ENCODE results near the gene MRPL58.
A peak's percentile ranks its signal among the peaks of the same experiment; 100 is the strongest.
"Not testable (repeated sequence)": the region's sequence is repeated elsewhere in the genome, so short reads cannot be mapped to it uniquely, and the experiment has no call there.

The MRPL58 gene

DNA sequence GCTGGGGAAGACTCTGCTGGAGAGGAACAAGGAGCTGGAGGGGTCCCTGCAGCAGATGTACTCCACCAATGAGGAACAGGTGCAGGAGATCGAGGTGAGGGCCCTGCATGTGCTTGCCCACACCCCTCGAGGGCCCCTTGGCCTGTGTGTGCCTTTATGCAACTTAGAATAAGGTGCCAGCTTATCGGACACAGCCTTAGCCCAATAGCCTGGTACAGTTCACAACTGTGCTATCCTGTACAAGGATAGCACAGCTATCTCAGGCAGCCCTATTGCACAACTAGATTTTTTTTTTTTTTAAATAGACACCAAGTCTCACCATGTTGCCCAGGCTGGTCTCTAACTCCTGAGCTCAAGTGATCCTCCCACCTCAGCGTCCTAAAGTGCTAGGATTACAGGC lies 12.9 kb upstream of the MRPL58 start:
- TF ChIP-seq POLR2A (IDR thresholded peaks at IDR 0.05; ENCODE audit: low read length): no peak
- TF ChIP-seq GATA1 (IDR thresholded peaks at IDR 0.05; ENCODE audit: low read depth, low read length): no peak
- DNase-seq: no peak

DNA sequence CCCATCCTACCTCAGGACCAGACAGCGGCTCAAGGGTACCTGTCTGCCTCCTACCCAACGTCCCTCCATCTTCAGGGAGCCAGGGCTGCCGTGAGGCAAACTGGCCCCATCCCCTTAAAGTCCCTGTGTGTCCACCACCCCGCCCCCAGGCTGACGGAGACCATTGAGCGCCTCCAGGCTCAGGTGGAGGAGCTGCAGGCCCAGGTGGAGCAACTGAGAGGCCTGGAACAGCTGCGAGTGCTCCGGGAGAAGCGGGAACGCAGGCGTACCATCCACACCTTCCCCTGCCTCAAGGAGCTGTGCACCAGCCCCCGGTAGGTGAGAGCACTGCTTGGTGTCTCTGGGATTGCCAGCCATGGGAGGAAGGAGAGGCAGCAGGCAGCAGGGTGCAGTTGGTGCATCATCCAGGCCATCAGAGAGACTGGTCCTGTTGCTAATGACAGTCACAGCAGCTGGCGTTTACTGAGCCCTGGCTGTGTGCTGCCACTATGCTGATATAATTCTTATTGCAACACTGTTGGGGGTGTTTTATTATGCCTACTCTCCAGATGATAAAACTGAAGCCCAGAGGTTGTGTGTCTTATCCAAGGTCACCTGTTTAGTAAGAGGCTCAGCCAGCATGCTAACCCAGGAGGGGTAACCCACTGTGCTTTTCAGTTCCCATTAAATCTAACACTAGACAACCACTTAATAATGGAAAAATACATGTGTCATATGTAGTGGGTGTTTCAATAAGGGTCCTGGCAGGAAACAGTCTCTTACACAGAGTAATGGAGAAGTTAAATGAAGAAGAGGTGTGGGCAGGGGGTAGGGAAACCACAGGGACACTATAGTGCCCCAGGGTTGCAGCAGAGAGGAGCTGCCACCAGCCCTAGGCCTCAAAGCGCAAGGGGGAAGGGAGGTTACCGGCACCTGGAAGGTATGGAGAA lies 10.3 kb upstream of the MRPL58 start:
- TF ChIP-seq POLR2A (IDR thresholded peaks at IDR 0.05; ENCODE audit: low read length): no peak
- no peak for TF ChIP-seq GATA1 (IDR thresholded peaks at IDR 0.05; ENCODE audit: low read depth, low read length)
- DNase-seq: no peak

DNA sequence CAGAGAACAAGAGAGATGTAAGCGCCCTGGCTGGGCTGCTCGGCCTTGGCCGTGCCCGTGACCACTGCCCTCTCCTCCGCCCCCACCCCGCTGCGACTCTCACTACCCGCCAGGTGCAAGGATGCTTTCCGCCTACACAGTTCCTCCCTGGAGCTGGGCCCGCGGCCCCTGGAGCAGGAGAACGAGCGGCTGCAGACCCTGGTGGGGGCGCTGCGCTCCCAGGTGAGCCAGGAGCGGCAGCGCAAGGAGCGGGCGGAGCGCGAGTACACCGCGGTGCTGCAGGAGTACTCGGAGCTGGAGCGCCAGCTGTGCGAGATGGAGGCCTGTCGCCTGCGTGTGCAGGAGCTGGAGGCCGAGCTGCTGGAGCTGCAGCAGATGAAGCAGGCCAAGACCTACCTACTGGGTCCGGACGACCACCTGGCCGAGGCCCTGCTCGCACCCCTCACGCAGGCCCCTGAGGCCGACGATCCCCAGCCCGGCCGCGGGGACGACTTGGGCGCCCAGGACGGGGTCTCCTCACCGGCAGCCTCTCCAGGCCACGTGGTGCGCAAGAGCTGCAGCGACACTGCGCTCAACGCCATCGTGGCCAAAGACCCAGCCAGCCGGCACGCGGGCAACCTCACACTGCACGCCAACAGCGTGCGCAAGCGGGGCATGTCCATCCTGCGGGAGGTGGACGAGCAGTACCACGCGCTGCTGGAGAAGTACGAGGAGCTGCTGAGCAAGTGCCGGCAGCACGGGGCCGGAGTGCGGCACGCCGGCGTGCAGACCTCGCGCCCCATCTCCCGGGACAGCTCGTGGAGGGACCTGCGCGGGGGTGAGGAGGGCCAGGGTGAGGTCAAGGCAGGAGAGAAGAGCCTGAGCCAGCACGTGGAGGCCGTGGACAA lies 9.2 kb upstream of the MRPL58 start:
- TF ChIP-seq GATA1 (IDR thresholded peaks at IDR 0.05; ENCODE audit: low read depth, low read length) (no peak), POLR2A (IDR thresholded peaks at IDR 0.05; ENCODE audit: low read length) (no peak)
- no peak for DNase-seq

DNA sequence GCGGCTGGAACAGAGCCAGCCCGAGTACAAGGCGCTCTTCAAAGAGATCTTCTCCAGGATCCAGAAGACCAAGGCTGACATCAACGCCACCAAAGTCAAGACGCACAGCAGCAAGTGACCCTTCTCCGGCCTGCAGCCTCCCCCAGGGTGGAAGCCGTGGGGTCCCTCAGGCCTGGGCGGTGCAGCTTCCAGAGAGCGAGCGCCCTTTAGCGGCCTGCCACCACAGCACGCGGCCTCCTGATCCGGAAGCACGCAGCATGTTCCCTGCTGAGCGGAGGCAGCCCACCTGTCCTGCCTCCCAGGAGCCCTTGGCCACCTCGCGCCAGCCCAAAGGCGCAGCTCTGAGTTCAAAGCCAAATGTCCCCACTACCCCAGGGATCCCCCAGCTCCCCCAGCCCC lies 8.5 kb upstream of the MRPL58 start:
- no peak for DNase-seq
- TF ChIP-seq POLR2A (IDR thresholded peaks at IDR 0.05; ENCODE audit: low read length): no peak
- no peak for TF ChIP-seq GATA1 (IDR thresholded peaks at IDR 0.05; ENCODE audit: low read depth, low read length)

DNA sequence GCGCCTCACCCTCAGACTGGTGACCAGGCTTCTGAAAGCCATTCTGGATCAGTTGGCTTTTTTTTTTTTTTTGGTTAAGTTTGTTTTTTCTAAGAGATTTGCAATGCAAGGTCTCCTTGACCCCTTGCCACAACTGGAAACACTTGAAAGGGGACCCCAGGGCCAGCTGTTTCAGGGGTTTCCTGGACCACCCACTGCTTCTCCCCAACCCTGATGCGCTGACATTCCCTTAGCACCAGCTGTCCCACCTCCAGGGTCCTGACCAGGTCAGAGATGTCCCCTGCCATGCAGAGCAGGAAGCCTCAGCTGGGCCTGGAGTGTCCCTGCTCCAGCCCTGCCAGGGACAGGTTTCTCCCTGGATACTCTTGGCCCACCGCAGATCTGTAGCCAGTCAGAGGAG lies 8.1 kb upstream of the MRPL58 start:
- TF ChIP-seq POLR2A (IDR thresholded peaks at IDR 0.05; ENCODE audit: low read length) (no peak), GATA1 (IDR thresholded peaks at IDR 0.05; ENCODE audit: low read depth, low read length) (no peak)
- DNase-seq: no peak

DNA sequence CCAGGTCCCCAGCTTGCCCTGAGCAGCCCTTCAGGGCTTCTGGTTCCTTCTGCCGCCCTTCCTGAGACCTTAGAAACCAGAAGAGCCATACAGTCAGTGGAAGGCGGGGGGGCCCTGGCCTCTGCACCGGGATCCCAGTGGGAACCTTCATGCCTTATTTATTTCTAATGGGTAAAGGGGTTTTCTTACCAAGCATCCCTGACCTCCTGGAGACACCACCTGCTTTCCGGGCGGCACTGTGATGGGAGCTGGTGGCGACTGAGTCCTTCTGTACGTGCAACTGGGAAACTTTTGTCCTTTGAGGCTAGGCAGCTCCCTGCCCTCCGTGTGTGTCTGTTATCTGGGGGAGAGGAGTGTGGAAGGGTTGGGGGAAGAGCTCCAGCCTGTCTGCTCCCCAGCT lies 7.2 kb upstream of the MRPL58 start:
- no peak for TF ChIP-seq GATA1 (IDR thresholded peaks at IDR 0.05; ENCODE audit: low read depth, low read length)
- TF ChIP-seq POLR2A (IDR thresholded peaks at IDR 0.05; ENCODE audit: low read length): no peak
- DNase-seq: no peak

DNA sequence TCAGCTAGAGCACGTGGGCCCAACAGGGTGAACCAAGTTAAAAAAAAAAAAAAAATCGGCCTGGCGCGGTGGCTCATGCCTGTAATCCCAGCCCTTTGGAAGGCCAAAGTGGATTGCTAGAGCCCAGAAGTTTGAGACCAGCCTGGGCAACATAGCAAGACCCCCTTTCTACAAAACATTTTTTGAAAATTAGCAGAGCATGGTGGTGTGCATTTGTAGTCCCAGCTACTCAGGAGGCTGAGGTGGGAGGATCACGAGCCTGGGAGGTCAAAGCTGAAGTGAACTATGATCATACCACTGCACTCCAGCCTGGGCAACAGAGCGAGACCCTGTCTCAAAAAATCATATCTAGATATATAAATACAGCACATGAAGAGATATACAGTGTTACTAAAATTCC lies 6.4 kb upstream of the MRPL58 start:
- DNase-seq: not testable (repeated sequence)

DNA sequence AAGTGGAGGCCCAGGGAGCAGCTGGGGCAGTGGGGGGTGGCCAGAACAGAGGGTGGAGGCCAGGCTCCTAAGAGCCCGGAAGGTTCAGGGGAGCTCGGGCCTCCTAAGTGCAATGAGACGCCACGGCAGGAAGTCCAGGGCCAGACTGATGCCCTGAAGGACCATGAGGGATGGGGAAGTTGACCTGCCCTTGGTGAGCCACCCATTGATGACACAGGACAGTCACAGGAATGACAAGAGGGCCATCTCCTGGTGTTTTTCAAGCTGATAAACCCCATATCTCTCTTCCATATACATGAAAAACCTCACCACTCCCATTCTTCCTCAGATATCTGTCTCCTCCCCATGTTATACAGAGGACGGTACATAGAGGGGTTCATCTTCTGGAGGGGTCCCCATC lies 5.8 kb upstream of the MRPL58 start:
- peak; percentile 66 to 74 for DNase-seq
- TF ChIP-seq POLR2A (IDR thresholded peaks at IDR 0.05; ENCODE audit: low read length): no peak
- no peak for TF ChIP-seq GATA1 (IDR thresholded peaks at IDR 0.05; ENCODE audit: low read depth, low read length)

DNA sequence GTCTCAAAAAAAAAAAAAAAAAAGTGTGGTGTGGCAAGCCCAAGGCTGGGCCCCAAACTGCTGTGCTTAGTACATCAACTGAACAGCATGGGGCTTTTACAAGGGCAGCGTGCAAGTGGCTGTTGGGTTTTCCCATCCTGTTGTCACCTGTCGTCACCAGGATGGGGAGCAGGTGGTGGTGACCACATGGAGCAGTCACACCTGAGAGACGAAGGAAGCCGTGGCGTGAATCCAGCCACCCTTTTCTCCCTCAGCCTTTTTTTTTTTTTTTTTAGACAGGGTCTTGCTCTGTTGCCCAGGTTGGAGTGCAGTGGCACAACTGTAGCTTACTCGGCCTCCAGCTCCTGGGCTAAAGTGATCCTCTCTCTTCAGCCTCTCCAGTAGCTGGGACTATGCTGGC lies 4.1 kb upstream of the MRPL58 start:
- no peak for DNase-seq
- TF ChIP-seq GATA1 (IDR thresholded peaks at IDR 0.05; ENCODE audit: low read depth, low read length): no peak
- TF ChIP-seq POLR2A (IDR thresholded peaks at IDR 0.05; ENCODE audit: low read length): no peak

DNA sequence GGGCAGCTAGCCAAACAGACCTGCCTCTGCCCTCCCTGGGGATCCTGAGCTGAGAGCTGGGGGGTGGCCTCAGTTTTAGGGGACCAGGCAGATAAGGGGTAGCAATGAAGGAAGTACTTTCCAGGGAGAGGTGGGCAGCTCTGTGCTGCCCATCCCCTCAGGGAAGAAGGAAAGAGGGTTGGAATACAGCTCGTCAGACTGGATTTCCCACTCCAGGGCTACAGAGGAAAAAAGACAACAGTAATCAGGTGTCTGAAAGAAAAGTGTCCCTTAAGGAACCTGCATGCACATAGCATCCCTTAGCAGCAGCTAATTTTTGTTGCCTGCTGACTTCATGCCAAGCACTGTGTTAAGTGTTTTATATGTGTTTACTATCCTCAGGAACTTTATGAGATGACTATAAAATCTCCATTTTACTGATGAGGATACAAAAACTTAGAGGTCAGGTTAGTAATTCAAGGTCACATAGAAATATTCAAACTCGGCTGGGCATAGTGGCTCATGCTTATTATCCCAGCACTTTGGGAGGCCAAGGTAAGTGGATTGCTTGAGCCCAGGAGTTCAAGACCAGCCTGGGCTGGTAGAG lies 3.2 kb upstream of the MRPL58 start:
- no peak for DNase-seq
- TF ChIP-seq POLR2A (IDR thresholded peaks at IDR 0.05; ENCODE audit: low read length): no peak
- no peak for TF ChIP-seq GATA1 (IDR thresholded peaks at IDR 0.05; ENCODE audit: low read depth, low read length)

DNA sequence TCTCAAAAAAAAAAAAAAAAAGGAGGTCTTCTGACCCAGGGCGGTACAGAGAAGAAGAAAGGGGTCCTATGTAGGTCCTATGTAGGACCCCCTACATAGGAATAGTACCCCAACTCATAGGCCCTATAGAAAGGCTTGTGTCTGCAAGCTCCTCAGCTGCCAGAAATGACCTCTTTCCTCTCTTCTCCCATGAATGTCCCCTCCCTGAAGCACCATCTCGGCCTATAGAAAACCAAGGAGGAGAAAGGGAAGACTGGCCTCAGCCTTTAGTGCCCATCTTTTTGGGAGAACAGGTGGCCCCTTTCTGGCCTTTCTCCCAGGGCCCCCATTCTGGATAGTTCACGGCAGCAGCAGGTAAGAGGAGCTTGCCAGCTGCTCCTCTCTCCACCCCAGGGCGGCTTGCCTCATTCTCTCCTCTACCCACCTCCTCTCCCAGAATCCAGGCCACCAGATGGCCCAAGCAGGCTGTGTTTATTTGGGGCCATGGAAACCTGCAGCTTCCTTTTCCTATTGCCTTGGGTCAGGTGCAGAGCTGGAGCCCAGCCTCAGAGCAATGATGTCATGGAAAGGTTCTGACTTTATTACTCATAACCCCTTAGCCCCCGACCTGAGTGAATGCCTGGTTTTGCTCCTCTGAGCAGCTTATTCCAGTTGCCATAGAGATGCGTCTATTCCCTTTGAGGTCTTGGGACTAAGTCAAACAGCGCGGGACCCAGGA lies 1.6 kb upstream of the MRPL58 start:
- no peak for DNase-seq
- TF ChIP-seq GATA1 (IDR thresholded peaks at IDR 0.05; ENCODE audit: low read depth, low read length) (no peak), POLR2A (IDR thresholded peaks at IDR 0.05; ENCODE audit: low read length) (no peak)

DNA sequence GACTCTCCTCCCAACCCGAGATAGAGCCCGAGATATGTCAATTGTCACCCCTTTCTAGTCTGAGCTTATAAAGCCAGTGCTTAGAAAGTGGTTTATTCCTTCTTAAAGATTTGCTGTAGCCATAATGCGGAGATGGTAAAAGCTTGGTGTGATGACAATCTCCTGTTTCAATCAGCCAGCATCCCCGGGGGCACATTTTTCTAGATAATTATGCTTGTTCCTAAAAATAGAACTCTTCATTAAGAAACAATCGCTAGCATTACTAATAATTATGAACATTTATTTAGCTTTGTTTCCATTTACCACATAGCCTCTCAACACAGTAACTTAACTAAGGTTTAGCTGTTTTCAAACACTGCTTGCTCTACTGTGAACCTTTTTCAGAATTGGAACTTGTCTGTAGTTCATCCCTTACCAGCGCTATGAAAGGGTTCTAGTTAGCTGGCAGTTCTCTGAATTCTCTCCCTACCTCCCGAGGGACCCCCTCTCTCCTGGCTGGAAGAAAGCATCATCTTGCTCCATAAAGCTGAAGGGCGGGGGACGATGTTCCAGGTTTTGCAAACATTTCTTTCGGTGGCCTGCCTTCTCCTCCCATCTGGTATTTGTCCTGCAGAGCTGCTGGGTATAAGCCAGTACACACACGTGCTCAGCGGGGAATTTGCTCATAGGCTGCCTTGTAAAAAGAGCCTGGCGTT lies 922 bp upstream of the MRPL58 start:
- DNase-seq: no peak
- no peak for TF ChIP-seq POLR2A (IDR thresholded peaks at IDR 0.05; ENCODE audit: low read length)
- TF ChIP-seq GATA1 (IDR thresholded peaks at IDR 0.05; ENCODE audit: low read depth, low read length): no peak

DNA sequence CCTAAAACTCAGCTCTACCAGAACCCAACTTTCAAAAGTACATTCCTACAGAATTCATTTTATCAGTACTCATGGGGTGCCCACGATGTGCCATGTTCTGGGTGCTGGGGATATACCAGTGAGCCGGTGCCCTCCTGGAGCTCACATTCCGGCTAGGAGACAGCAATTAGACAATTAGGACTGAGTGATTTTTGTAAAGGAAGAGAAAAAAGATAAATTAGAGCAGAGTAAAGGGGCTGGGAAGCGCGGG lies 449 bp upstream of the MRPL58 start:
- DNase-seq: no peak
- no peak for TF ChIP-seq POLR2A (IDR thresholded peaks at IDR 0.05; ENCODE audit: low read length)
- TF ChIP-seq GATA1 (IDR thresholded peaks at IDR 0.05; ENCODE audit: low read depth, low read length): no peak
